GM06990 (cell line): ENCODE results near the gene AATF.

Source experiments
- DNase-seq: peaks from one replicate; pipeline ENCODE4 v3.0.0-alpha.2; 2011; ENCODE audit not compliant: insufficient read length; ENCODE audit errors: extremely low read depth
- H3K27me3 ChIP-seq: replicated peaks from 2 replicates; pipeline ENCODE4 v1.6.0; 2011; ENCODE audit warnings: low read length; ENCODE audit not compliant: control insufficient read depth, insufficient read depth
- H3K36me3 ChIP-seq: 2 replicates; pipeline ENCODE4 v1.5.1; 2011; ENCODE audit warnings: low read length; ENCODE audit not compliant: control insufficient read depth, insufficient read depth
- H3K4me3 ChIP-seq: replicated peaks from 2 replicates; pipeline ENCODE4 v1.5.1; 2011; ENCODE audit warnings: low read depth, mild to moderate bottlenecking, control low read depth, low read length
- TF ChIP-seq, protein P1 (sequence below): IDR thresholded peaks from 2 replicates; pipeline ENCODE4 v1.5.1; 2011; ENCODE audit warnings: low read length, control low read depth, mild to moderate bottlenecking, inconsistent platforms; ENCODE audit not compliant: insufficient read depth, poor library complexity, severe bottlenecking

The AATF gene

GRCh38 chr17:36937959-36938565, 10.7 kb upstream of the AATF start:
- TF ChIP-seq, protein P1, sequence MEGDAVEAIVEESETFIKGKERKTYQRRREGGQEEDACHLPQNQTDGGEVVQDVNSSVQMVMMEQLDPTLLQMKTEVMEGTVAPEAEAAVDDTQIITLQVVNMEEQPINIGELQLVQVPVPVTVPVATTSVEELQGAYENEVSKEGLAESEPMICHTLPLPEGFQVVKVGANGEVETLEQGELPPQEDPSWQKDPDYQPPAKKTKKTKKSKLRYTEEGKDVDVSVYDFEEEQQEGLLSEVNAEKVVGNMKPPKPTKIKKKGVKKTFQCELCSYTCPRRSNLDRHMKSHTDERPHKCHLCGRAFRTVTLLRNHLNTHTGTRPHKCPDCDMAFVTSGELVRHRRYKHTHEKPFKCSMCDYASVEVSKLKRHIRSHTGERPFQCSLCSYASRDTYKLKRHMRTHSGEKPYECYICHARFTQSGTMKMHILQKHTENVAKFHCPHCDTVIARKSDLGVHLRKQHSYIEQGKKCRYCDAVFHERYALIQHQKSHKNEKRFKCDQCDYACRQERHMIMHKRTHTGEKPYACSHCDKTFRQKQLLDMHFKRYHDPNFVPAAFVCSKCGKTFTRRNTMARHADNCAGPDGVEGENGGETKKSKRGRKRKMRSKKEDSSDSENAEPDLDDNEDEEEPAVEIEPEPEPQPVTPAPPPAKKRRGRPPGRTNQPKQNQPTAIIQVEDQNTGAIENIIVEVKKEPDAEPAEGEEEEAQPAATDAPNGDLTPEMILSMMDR = no peak
- Histone ChIP-seq H3K27me3 (peaks cover 14% of the 10 kb centered on the region), H3K36me3 (no peaks in the 10 kb centered on the region), H3K4me3 (peak overlapping the region; percentile 42)
- no peak for DNase-seq

DNA sequence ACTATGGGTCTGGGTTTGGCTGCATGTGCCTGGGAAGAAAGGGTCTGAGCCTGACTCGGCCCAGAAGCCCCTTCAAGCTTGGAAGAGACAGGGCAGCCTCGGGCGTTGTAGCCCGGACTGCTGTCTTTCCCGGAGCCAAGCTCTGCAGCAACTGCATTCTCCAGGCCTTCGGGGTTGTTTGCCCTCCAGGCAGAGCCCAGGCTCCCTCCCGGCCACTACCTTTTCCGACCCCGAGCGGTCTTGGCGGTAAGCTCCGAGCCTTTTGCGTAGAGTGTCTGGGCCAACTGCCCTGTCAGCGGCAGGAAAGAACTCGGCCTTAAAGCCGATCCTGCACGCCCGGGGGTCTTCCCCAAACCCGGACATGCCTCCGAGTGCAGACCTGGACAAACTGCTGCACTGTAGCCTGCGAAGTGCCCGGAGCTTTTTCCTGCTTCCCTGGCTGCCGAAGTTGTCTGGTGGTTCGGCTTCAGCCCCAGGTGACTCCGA, 10.1 kb upstream of the AATF start:
- DNase-seq = no peak
- peaks cover 14% of the 10 kb centered on the region for H3K27me3 ChIP-seq
- H3K36me3 ChIP-seq = no peaks in the 10 kb centered on the region
- TF ChIP-seq, protein P1 = no peak
- no peak overlapping the region for H3K4me3 ChIP-seq

DNA sequence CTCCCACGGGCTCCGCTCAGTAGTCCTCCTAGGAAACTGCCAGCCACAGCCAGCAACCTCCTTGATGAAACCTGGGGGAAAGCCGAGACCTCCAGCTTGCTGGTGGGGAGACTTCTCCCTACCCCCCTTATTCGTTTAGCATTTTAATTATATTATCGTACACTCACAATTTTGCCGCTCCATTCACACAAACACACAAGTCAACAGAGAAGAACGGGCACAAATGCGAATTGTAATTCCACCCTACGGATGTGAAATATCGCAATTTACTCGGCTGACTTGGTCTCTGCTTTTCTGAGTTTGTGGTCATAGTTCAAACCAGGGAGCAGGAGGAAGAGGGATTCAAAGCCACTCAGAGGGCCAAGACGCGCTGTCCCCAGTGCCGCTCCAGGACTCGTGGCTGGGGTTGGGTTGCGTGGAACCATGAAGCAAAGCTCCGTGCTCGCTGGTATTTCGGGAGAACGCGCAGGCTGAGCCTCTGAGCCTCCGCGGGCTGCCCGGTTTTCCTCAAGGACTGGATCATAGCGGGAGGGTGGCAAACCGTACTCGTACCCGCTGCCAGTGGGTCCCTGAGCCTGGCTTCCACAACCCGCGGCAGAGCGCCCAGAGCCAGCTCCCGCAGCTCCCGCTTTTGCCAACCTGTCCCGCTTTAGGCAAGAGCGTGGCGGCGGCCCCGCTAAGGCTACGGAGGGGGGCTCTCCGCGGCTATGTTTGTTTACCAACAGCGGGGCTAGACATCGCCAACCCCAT, 9.5 kb upstream of the AATF start:
- Histone ChIP-seq H3K27me3 (peaks cover 13% of the 10 kb centered on the region), H3K36me3 (no peaks in the 10 kb centered on the region), H3K4me3 (no peak overlapping the region)
- TF ChIP-seq, protein P1 = no peak
- no peak for DNase-seq

DNA sequence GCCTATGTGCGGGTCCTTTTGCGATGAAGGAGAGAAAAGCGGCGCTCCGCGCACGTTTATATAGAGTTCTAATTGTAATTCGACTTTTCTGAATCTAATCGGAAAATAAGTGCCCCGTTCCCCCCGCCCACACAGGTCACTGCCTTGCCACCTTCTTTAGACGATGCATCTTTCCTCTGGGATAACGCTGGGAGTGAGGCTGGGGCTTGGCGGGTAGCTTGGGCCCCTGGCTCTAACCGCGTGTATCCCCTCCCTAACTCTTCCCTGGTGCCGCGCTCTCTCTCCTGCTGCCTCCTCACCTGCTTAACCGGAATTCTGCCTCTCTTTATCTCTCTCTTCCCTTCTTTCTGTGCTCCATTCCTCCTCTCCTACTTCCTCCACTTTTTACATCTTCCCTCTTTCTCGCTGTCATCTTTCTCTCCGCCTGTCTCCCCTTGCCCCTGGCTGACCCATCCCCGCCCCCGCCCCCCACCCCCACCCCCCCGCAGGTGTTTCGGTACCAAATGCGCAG, 8.9 kb upstream of the AATF start:
- Histone ChIP-seq H3K36me3 (no peaks in the 10 kb centered on the region), H3K4me3 (no peak overlapping the region), H3K27me3 (peaks cover 10% of the 10 kb centered on the region; the same call in 1 of the 2 replicates)
- DNase-seq = no peak
- TF ChIP-seq, protein P1 = no peak

DNA sequence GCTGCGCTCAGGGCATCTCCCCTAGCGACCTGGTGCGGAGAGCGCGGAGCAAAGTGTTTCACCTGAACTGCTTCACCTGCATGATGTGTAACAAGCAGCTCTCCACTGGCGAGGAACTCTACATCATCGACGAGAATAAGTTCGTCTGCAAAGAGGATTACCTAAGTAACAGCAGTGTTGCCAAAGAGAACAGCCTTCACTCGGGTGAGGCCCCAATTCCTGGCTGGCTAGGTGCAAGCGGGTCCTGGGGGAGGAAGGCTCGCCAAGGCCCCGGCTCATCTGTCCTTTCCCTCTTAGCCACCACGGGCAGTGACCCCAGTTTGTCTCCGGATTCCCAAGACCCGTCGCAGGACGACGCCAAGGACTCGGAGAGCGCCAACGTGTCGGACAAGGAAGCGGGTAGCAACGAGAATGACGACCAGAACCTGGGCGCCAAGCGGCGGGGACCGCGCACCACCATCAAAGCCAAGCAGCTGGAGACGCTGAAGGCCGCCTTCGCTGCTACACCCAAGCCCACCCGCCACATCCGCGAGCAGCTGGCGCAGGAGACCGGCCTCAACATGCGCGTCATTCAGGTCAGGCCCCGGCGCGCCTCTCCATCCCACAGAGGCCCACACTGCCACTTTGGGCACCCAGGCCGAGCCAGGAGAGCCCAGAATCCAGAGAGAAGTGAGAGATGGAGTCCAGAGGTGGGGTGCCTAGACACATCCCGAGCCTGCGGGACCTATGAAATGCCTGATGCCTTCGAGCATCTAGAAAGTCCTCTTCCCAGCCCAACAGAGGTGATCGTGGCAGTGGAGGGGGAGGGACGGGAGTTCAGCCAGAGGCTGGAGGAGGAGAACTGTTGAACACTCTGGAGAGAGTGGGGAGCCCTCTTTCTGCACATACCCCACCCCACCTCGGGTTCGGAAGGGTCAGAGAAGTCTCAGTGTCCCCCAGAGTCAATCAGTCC, 8.2 kb upstream of the AATF start:
- DNase-seq = no peak
- peaks cover 10% of the 10 kb centered on the region; the same call in 1 of the 2 replicates for H3K27me3 ChIP-seq
- H3K4me3 ChIP-seq = no peak overlapping the region
- TF ChIP-seq, protein P1 = no peak
- no peaks in the 10 kb centered on the region for H3K36me3 ChIP-seq
